GM21576 (cell line): Measurements from ENCODE around the gene GPR180.

ENCODE experiments used
- ATAC-seq: cut with Tn5 transposase; IDR thresholded peaks from one replicate; pipeline ENCODE4 v1.9.1; 2021; ENCODE audit warnings: mild to moderate bottlenecking, moderate library complexity; ENCODE audit not compliant: unreplicated experiment

GPR180 gene

GRCh38 chr13:94683409-94683808 lies 81.8 kb downstream of the GPR180 start:
- ATAC-seq: no peak
